K562 (cell line): ENCODE measurements around the gene FARSA. TPM values are rescaled to one million over a fixed set of nuclear protein-coding genes. Genes with fewer than 3 reads are reported as not detected.

Experiments
- CAMTA2 ChIP-seq: fragments of 250-450 bp; sonication (Bioruptor Pico); conservative IDR thresholded peaks from 2 replicates; pipeline ENCODE4 v1.5.1; 2022
- DACH1 ChIP-seq: fragments of 450-650 bp; IDR thresholded peaks from 2 replicates; pipeline ENCODE4 v1.6.1; 2018; ENCODE audit not compliant: partially characterized antibody
- EP300 ChIP-seq: IDR thresholded peaks from 2 replicates; pipeline ENCODE4 v1.6.1; 2012; ENCODE audit warnings: low read length, improper control_type of control experiment
- HNRNPUL1 ChIP-seq: fragments of 200-400 bp; formaldehyde crosslinking; IDR thresholded peaks from 2 replicates; pipeline ENCODE4 v1.6.1; 2017; ENCODE audit warnings: low read length
- KLF16 ChIP-seq: IDR thresholded peaks from 2 replicates; pipeline ENCODE4 v1.6.1; 2016; ENCODE audit warnings: antibody characterized with exemption
- MECOM ChIP-seq: fragments of 250-450 bp; sonication (Bioruptor Pico); IDR thresholded peaks from 2 replicates; pipeline ENCODE4 v1.8.0; 2022; ENCODE audit warnings: inconsistent platforms
- OTX1 ChIP-seq: fragments of 450-650 bp; formaldehyde crosslinking; IDR thresholded peaks from 2 replicates; pipeline ENCODE4 v1.4.0; 2022; ENCODE audit warnings: mild to moderate bottlenecking
- PML ChIP-seq: IDR thresholded peaks from 2 replicates; pipeline ENCODE4 v1.6.1; 2012; ENCODE audit warnings: low read length, inconsistent platforms
- POLR2B ChIP-seq: fragments of 450-650 bp; IDR thresholded peaks from 2 replicates; pipeline ENCODE4 v1.6.1; 2018; ENCODE audit warnings: low read depth; ENCODE audit not compliant: partially characterized antibody
- PTBP1 ChIP-seq: fragments of 200-400 bp; formaldehyde crosslinking; IDR thresholded peaks from 2 replicates; pipeline ENCODE4 v1.6.1; 2017; ENCODE audit warnings: low read depth, low read length
- RBFOX2 ChIP-seq: fragments of 200-400 bp; formaldehyde crosslinking; IDR thresholded peaks from 2 replicates; pipeline ENCODE4 v1.6.1; 2017; ENCODE audit warnings: low read depth, mild to moderate bottlenecking, low read length, moderate library complexity
- SIN3A ChIP-seq, 2 experiments: fragments of 150-350 bp in 1 of 2; IDR thresholded peaks; 2 replicates each; pipeline ENCODE4 v1.6.1; 2011 to 2016; ENCODE audit warnings: borderline replicate concordance in 2 of 2, low read depth in 2 of 2, low read length in 2 of 2, mild to moderate bottlenecking in 2 of 2, moderate library complexity in 2 of 2; ENCODE audit not compliant: control insufficient read depth in 1 of 2
- SMARCC2 ChIP-seq: fragments of 450-650 bp; IDR thresholded peaks from 2 replicates; pipeline ENCODE4 v1.6.1; 2017; ENCODE audit warnings: antibody characterized with exemption, moderate library complexity, mild to moderate bottlenecking, low read depth
- STAG1 ChIP-seq: sonication (generic); formaldehyde crosslinking; IDR thresholded peaks from 2 replicates; pipeline ENCODE4 v1.5.0; 2020; ENCODE audit warnings: missing genetic modification reagents, borderline replicate concordance
- TAF15 ChIP-seq: fragments of 200-400 bp; formaldehyde crosslinking; IDR thresholded peaks from 2 replicates; pipeline ENCODE4 v1.6.1; 2017; ENCODE audit warnings: mild to moderate bottlenecking, low read depth, low read length, moderate library complexity
- TBP ChIP-seq: optimal IDR thresholded peaks from 2 replicates; pipeline ENCODE3; 2011; ENCODE audit warnings: low read depth, low read length, improper control_type of control experiment
- TFAM ChIP-seq: fragments of 250-450 bp; sonication (Bioruptor Pico); conservative IDR thresholded peaks from 2 replicates; pipeline ENCODE4 v1.5.0; 2021; ENCODE audit warnings: mild to moderate bottlenecking, moderate library complexity
- TOE1 ChIP-seq, 2 experiments: fragments of 450-650 bp in 1 of 2; sonication (generic) in 1 of 2; formaldehyde crosslinking in 1 of 2; IDR thresholded peaks; 2 replicates each; pipeline versions ENCODE4 v1.7.1 to v1.8.0; 2016 to 2022; ENCODE audit warnings: borderline replicate concordance in 2 of 2, mild to moderate bottlenecking in 2 of 2, antibody characterized with exemption in 1 of 2, inconsistent platforms in 1 of 2, low read depth in 1 of 2, missing genetic modification reagents in 1 of 2, moderate library complexity in 1 of 2
- ZBED1 ChIP-seq: IDR thresholded peaks from 2 replicates; pipeline ENCODE4 v1.6.1; 2014
- ZFX ChIP-seq: sonication (generic); formaldehyde crosslinking; IDR thresholded peaks from 2 replicates; pipeline ENCODE4 v1.8.0; 2022; ENCODE audit warnings: mild to moderate bottlenecking, missing genetic modification reagents, moderate library complexity
- ZNF3 ChIP-seq: fragments of 250-450 bp; sonication (Bioruptor Pico); IDR thresholded peaks from 2 replicates; pipeline ENCODE4 v1.5.0; 2021; ENCODE audit warnings: mild to moderate bottlenecking, moderate library complexity
- ZNF384 ChIP-seq: IDR thresholded peaks from 2 replicates; pipeline ENCODE4 v1.6.1; 2012; ENCODE audit warnings: low read depth, low read length, improper control_type of control experiment
- ZNF707 ChIP-seq: fragments of 250-450 bp; sonication (Bioruptor Pico); conservative IDR thresholded peaks from 2 replicates; pipeline ENCODE4 v1.8.0; 2022; ENCODE audit warnings: inconsistent platforms, mild to moderate bottlenecking, moderate library complexity
- ZNF830 ChIP-seq: fragments of 250-450 bp; sonication (Bioruptor Pico); IDR thresholded peaks from 2 replicates; pipeline ENCODE4 v1.5.0; 2021; ENCODE audit warnings: mild to moderate bottlenecking
- polyA plus RNA-seq, 8 experiments: library from polyadenylated mRNA; depleted of rRNA in 4 of 8; stranded (reverse) in 5 of 8; unstranded in 3 of 8; fragments of >200 nt; fragmentation: Nextera tagmentation in 2 of 8; fragmentation: Illumina TruSeq in 1 of 8; extraction: Ambion mirVana in 2 of 8; extraction: Trizol in 1 of 8; gene quantifications; 2 replicates each; pipeline versions ENCODE4 v1.2.1 to v1.2.3, GENCODE V29; 2011 to 2014; ENCODE audit warnings: inconsistent platforms in 1 of 8, missing spikeins in 1 of 8
- total RNA-seq, 7 experiments: library from RNA; depleted of rRNA in 6 of 7; stranded (reverse); fragments of >200 nt in 6 of 7; fragmentation: Illumina TruSeq in 2 of 7; extraction: Trizol in 2 of 7; gene quantifications; 2 replicates each; pipeline versions ENCODE4 v1.2.1 to v1.2.3, GENCODE V29; 2011 to 2021; ENCODE audit warnings: low replicate concordance in 1 of 7
- TF ChIP-seq, protein P1 (sequence below): fragments of 450-650 bp; IDR thresholded peaks from 2 replicates; pipeline ENCODE4 v1.6.1; 2016; ENCODE audit warnings: low read depth, mild to moderate bottlenecking, moderate library complexity
- TF ChIP-seq, protein P2 (sequence below): fragments of 450-650 bp; IDR thresholded peaks from 2 replicates; pipeline ENCODE4 v1.7.0; 2016; ENCODE audit warnings: borderline replicate concordance
- TF ChIP-seq, protein P3 (sequence below): fragments of 250-450 bp; sonication (Bioruptor Pico); IDR thresholded peaks from 2 replicates; pipeline ENCODE4 v1.8.0; 2021; ENCODE audit warnings: borderline replicate concordance, mild to moderate bottlenecking, moderate library complexity; ENCODE audit not compliant: poor library complexity, severe bottlenecking
- TF ChIP-seq, protein P4 (sequence below): fragments of 250-450 bp; sonication (Bioruptor Pico); IDR thresholded peaks from 2 replicates; pipeline ENCODE4 v1.9.0; 2021; ENCODE audit warnings: mild to moderate bottlenecking

The FARSA gene
- total and polyA plus RNA-seq, 9 of the 15 experiments (the other 6 are each of a cell fraction or from before 2014, with no cell fraction given), result 25.2 to 237 (median 89.6) TPM

DNA sequence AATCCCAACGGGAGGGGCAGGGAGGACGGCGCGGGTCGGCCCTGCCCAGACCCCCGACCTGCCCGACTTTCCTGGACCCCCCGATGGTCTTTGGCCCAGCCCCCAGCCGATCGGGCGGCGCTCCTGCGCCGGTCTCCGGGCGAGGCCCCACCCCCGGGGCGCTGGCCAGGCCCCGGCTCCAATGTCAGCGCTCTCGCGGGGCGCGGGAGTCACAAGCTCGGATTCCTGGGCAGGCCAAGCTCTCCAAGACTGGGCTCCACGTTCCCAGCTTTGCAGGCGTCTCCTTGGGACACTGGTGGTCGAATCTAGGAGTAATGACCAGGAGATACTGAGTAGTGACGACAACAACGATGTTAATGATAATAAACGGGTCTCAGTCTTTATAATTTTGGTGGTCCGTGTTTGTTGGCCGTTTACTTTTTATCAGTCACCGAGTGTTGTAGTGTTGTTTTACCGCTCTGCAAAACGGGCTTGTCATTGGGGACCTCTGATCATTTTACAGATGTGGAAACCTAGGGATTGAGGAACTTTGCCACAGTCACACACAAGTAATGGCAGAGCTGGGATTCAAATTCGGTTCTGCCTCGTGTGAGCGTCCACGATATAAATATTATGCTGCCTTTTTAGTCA is 12.7 kb upstream of the FARSA start (continued):
- no peak for TF ChIP-seq TOE1 (IDR thresholded peaks at IDR 0.05; ENCODE audit: borderline replicate concordance)
- no peak for TF ChIP-seq TOE1 (CRISPR knock-in tag; IDR thresholded peaks at IDR 0.05; ENCODE audit: borderline replicate concordance, low read depth)
- no peak for TF ChIP-seq DACH1
- TF ChIP-seq ZNF384, result no peak
- no peak for TF ChIP-seq TAF15
- 0 out of 2 replicates have a peak, but pooled peaks have one; percentile 33 for TF ChIP-seq PML
- TF ChIP-seq, protein P1, sequence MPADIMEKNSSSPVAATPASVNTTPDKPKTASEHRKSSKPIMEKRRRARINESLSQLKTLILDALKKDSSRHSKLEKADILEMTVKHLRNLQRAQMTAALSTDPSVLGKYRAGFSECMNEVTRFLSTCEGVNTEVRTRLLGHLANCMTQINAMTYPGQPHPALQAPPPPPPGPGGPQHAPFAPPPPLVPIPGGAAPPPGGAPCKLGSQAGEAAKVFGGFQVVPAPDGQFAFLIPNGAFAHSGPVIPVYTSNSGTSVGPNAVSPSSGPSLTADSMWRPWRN, result no peak
- TF ChIP-seq ZFX (CRISPR knock-in tag), result peak; percentile 52
- peak in 1 of 2 experiments; percentile 75; a peak in 1 of 4 replicates for TF ChIP-seq SIN3A (IDR thresholded peaks at IDR 0.05; ENCODE audit: borderline replicate concordance in 2 of 2, control insufficient read depth in 1 of 2, low read depth in 2 of 2, low read length in 2 of 2)
- TF ChIP-seq PTBP1, result no peak
- TF ChIP-seq, protein P2, sequence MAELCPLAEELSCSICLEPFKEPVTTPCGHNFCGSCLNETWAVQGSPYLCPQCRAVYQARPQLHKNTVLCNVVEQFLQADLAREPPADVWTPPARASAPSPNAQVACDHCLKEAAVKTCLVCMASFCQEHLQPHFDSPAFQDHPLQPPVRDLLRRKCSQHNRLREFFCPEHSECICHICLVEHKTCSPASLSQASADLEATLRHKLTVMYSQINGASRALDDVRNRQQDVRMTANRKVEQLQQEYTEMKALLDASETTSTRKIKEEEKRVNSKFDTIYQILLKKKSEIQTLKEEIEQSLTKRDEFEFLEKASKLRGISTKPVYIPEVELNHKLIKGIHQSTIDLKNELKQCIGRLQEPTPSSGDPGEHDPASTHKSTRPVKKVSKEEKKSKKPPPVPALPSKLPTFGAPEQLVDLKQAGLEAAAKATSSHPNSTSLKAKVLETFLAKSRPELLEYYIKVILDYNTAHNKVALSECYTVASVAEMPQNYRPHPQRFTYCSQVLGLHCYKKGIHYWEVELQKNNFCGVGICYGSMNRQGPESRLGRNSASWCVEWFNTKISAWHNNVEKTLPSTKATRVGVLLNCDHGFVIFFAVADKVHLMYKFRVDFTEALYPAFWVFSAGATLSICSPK, result no peak
- TF ChIP-seq KLF16, result no peak
- TF ChIP-seq CAMTA2 (CRISPR knock-in tag), result no peak
- no peak for TF ChIP-seq HNRNPUL1
- TF ChIP-seq TBP, result no peak
- TF ChIP-seq ZBED1, result no peak
- peak; percentile 86 for TF ChIP-seq RBFOX2
- TF ChIP-seq POLR2B, result no peak
- TF ChIP-seq SMARCC2, result no peak
- no peak for TF ChIP-seq STAG1 (CRISPR knock-in tag)
- no peak for TF ChIP-seq TFAM (CRISPR knock-in tag)
- no peak for TF ChIP-seq MECOM (CRISPR knock-in tag)
- TF ChIP-seq, protein P3, sequence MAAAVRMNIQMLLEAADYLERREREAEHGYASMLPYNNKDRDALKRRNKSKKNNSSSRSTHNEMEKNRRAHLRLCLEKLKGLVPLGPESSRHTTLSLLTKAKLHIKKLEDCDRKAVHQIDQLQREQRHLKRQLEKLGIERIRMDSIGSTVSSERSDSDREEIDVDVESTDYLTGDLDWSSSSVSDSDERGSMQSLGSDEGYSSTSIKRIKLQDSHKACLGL (CRISPR knock-in tag), result no peak
- no peak for TF ChIP-seq ZNF830 (CRISPR knock-in tag)
- TF ChIP-seq, protein P4, sequence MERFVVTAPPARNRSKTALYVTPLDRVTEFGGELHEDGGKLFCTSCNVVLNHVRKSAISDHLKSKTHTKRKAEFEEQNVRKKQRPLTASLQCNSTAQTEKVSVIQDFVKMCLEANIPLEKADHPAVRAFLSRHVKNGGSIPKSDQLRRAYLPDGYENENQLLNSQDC, result no peak
- peak; percentile 33; the same call in 1 of the 2 replicates for TF ChIP-seq ZNF707 (CRISPR knock-in tag)
- TF ChIP-seq OTX1 (CRISPR knock-in tag), result 0 out of 2 replicates have a peak, but pooled peaks have one; percentile 48
- TF ChIP-seq EP300, result no peak; the same call in 1 of the 2 replicates
- peak; percentile 80; the same call in 1 of the 2 replicates for TF ChIP-seq ZNF3
